ENCODE data around the gene MLLT6. TPM values are rescaled to one million over a fixed set of nuclear protein-coding genes. Genes with fewer than 3 reads are reported as not detected.
A peak's percentile ranks its signal among the peaks of the same experiment; 100 is the strongest.

MLLT6 gene
- total and polyA plus RNA-seq, 8 donors, result 80.0 to 143 (median 116) TPM

DNA sequence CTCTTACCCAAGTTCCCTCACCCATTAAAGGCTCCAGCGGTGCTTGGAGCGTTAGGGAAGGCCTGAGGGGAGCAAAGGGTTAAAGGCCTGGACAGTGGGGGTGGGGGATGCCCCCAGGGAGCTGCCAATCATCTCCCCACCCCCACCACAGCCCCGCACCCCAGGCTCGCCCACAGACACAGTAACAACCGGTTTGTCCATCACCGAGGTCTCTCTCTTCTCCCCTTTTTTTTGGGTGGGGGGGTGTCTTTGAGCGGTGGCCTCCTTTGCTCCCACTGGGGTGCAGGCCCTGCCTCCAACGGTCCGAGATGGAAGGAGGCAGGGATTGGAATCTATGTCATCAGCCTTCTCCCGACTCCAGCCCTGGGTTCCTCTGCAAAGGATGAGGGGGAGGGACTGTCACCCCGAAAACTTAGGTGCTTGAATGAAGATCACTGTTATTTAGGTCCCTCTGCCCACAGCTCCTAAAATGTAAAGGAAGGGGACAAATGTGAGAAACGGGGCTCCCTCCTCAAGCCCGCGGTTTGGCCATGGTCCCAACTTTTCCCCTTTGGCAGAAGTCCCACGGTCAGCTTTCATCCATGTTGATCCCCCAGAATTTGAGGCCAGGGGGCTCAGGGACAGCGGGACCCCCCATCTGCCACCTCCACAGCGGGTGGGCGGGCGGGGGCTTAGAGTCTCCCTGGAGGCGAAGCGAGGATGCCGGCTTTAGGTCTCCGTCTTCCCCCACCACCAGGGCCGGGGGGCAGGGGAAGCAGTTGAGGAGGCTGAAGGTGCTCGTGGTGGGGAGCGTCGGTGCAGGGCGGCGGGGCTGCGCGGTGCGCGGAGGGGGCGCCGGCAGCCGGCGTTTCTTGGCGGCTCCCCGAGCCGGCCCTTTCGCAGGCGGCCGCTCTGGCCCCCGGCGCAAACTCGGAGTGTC is 32.0 kb upstream of the MLLT6 start:
- Histone ChIP-seq H3K4me3 (peak overlapping the region in 1 of 2 donors; percentile 66), H3K27me3 (peaks cover 49 to 82% of the 10 kb centered on the region in 2 donors), H3K4me1 (peaks cover 15 to 42% of the 10 kb centered on the region in 2 donors), H3K27ac (no peak overlapping the region), H3K36me3 (no peaks in the 10 kb centered on the region), H3K9me3 (no peaks in the 10 kb centered on the region)
- intact Hi-C loops (cut with DNase I), result no loop called here
- TF ChIP-seq, protein P1, sequence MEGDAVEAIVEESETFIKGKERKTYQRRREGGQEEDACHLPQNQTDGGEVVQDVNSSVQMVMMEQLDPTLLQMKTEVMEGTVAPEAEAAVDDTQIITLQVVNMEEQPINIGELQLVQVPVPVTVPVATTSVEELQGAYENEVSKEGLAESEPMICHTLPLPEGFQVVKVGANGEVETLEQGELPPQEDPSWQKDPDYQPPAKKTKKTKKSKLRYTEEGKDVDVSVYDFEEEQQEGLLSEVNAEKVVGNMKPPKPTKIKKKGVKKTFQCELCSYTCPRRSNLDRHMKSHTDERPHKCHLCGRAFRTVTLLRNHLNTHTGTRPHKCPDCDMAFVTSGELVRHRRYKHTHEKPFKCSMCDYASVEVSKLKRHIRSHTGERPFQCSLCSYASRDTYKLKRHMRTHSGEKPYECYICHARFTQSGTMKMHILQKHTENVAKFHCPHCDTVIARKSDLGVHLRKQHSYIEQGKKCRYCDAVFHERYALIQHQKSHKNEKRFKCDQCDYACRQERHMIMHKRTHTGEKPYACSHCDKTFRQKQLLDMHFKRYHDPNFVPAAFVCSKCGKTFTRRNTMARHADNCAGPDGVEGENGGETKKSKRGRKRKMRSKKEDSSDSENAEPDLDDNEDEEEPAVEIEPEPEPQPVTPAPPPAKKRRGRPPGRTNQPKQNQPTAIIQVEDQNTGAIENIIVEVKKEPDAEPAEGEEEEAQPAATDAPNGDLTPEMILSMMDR (IDR thresholded peaks at IDR 0.05), result no peak
- DNase-seq (no peak), ATAC-seq (no peak)

GRCh38 chr17:38673707-38674013 is 31.4 kb upstream of the MLLT6 start:
- intact Hi-C loops (cut with DNase I), result no loop called here
- no peaks in the 10 kb centered on the region for H3K9me3 ChIP-seq
- peak in 2 of 4 donors; percentile 19 to 31 for DNase-seq
- ATAC-seq, result peak; percentile 13
- no peak overlapping the region for H3K27ac ChIP-seq
- peak overlapping the region; percentile 49 to 66 for H3K4me3 ChIP-seq
- peaks cover 15 to 47% of the 10 kb centered on the region in 2 donors for H3K4me1 ChIP-seq
- TF ChIP-seq, protein P1 (IDR thresholded peaks at IDR 0.05), result no peak
- H3K36me3 ChIP-seq, result no peaks in the 10 kb centered on the region
- H3K27me3 ChIP-seq, result peaks cover 49 to 76% of the 10 kb centered on the region in 2 donors

- Histone ChIP-seq H3K4me3 (peak overlapping the region; percentile 49 to 66), H3K36me3 (no peaks in the 10 kb centered on the region), H3K27me3 (peaks cover 44 to 71% of the 10 kb centered on the region in 2 donors), H3K27ac (no peak overlapping the region), H3K4me1 (peaks cover 15 to 47% of the 10 kb centered on the region in 2 donors), H3K9me3 (no peaks in the 10 kb centered on the region)
- intact Hi-C loops (cut with DNase I), result no loop called here
- ATAC-seq (peak; percentile 3), DNase-seq (peak in 1 of 4 donors; percentile 88)
- TF ChIP-seq, protein P1 (IDR thresholded peaks at IDR 0.05), result no peak
Observed at GRCh38 chr17:38674014-38674748, 30.9 kb upstream of the MLLT6 start.

DNA sequence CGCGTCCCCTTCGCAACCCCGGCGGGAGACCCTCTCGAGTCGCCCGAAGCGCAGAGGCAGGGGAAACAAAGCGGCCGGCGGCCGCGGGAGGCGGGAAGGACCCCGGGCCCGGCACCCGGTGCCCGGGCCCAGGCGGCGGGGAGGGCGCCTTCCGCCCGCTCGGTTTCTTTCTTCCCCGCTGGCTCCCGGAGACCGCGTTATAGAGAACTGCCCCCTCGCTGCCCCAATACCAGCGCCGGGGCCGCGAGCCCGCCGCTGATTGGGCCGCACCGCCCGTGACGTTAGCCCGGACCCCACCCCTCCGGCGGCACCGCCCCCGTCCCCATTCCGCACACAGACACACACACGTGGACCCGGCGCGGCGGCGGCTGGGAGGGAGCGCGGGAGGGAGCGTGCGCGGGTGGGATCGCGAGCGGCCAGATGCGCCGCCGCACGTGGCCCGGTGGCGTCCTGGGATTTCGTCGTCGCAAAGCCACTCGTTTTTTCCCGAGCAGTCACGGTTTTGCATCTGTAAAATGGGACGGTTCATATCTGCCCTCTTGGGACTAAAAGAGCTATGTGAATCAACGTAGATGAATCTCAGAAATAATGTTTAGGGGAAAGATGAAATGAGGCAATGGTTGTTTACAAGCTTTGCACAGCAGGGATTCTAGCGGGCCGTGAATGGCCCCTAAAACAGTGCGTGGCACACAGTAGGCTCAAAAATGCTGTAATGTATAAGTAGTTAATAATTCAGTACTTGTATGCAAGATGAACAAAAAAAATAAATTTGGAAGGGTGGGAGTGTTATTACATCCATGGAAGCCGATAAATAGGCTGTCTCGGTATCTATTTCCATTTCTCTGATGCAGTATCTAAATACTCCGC is 30.1 kb upstream of the MLLT6 start, which contains the start of gene EPOP:
Gene EPOP (minus strand): TSS at position 209 of the 867 bp plus-strand sequence. CDS start 462 bp downstream, outside the sequence.
- TF ChIP-seq, protein P1 (IDR thresholded peaks at IDR 0.05), result no peak
- Histone ChIP-seq H3K9me3 (no peaks in the 10 kb centered on the region), H3K36me3 (no peaks in the 10 kb centered on the region), H3K27ac (no peak within 1 kb of the TSS), H3K27me3 (peaks cover 39 to 63% of the 10 kb centered on the region in 2 donors), H3K4me1 (peaks cover 15 to 47% of the 10 kb centered on the region in 2 donors), H3K4me3 (peak within 1 kb of the TSS; percentile 49 to 66)
- ATAC-seq (peak; percentile 93), DNase-seq (peak; percentile 56 to 95 (median 88))
- intact Hi-C loops (cut with DNase I), result loop anchor here in 1 of 2 donors (5.0 kb wide), 1 partner anchor 62 kb away; no protein-coding TSS in a partner anchor
